ENCODE measurements around the gene NATD1.
A peak's percentile ranks its signal among the peaks of the same experiment; 100 is the strongest.
"Not testable (repeated sequence)": the region's sequence is repeated elsewhere in the genome, so short reads cannot be mapped to it uniquely, and the experiment has no call there.

Gene NATD1

DNA sequence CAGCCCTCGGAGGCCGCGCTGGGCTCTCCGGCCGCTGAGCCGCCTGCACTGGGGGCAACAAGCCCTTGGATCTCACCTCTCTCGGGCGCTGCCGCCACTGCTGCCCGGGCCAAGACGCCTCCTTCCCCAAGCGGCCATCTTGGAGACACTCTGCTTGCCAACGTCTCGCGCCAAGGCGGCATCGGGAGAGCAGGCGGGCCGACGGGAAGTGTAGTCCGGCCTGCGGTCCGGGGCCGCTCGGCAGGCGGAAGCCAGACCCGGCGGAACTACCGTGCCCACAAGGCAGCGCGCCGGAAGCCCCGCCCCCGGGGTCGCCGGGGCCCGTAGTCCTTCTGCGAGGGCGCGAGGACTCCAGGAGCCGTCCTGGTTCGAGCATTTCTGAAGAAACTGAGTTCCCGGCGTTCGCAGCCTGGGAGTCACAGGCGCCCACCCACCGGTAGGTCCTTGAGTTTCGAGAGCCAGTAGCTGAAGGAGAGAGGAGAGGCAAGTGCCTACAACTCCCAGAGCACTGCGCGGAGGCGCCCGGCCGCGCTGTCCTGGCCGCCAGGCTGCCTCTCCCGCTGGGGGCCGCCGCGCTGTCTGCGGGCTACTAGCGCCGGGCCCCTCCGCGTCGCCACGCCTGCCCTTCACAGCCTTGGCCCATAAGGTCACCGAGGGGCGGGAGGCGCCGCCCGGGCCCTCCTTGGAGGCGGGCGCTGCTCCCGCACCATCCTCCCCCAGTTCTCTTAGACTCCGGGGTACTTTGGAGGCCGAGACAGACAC, 39.0 kb downstream of the NATD1 start, which contains the start of gene TMEM11:
Gene TMEM11 (minus strand): TSS at position 147 of the 762 bp plus-strand sequence. CDS start 9 bp downstream, at position 138.
- peak; percentile 87 for DNase-seq

DNA sequence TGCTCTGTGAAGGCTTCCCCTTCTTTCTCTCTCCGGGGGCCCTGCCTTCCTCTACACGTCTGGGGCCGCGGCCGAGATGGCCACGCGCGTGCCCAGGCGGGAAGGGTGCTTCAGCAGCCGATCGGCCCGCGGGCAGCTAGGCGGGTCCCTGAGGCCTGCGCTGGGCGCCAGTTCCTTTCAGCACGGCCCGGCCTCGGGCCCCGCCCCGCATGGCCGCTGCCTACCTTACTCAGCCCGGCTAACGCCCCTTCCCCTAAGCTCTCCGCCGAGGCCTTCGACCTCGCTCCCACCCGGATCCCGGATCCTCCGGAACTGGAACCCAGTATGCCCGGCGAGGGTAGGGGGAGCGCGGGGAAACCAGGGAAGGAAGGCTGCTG, 39.6 kb downstream of the NATD1 start:
- no peak for DNase-seq

GRCh38 chr17:21212826-21213637, 40.2 kb downstream of the NATD1 start:
- no peak for DNase-seq

DNA sequence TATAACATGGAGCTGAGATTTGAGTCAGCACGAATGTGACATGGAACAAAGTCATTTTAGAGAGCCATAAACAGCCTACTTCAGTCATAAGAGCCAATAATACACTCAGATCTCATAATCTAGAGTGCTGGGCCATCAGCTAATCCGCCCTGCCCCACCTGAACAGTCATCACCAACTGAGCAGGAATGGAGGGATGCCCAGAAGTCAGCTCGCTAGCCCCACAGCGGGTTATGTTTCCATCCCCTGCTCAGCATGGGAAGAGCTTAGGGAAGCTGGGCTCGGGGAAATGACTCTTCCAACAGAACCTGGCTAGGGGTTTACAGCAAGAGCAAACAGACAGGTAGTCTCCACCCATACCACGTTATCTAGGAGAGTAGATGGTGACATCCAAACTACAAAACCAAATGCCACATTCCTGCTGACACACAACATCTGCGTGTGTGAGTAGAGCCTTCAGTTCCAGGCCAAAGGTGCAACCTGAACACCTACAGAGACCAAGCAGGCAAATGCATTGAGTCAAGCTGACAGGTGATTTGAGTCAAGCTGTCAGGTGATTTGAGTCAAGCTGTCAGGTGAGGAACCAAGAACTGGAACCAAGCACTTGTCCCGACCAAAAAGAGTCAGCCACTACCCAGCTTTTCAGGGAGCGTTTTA, 41.3 kb downstream of the NATD1 start:
- no peak for DNase-seq

DNA sequence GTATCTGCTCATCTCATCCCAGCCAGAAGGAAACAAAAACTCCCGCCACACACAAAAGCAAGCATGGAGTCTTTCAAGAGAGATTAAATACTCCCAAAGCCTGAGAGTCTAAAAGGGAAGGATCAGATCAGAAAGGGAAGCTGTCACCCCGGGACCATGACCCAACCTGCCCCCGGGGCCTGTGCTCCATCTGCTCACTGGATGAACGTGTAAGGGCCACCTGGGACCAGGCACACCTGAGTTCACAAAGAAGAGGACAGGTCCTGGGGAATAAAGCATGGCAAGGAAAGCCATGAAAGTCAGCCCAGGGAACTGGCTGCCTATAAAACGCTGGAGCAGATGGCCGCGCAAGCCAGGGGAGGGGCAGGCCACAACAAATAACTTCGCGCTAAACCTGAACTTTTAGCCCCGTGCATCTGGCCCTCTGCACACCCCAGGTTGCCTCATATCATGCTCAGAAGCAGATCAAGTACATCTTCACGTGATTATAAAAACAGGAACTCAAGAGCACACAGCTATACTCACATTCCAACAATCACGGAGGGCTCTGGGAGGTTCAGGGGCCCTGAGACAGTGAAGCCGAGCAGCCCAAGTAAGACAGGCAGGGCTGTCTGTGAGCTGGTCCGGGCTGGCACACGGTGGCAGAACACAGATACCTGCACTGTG, 42.7 kb downstream of the NATD1 start:
- DNase-seq: no peak

GRCh38 chr17:21209511-21210175, 43.6 kb downstream of the NATD1 start:
- DNase-seq: no peak

- DNase-seq: no peak
Measured at GRCh38 chr17:21208352-21208751, 44.9 kb downstream of the NATD1 start.

GRCh38 chr17:21204935-21205334, 48.3 kb downstream of the NATD1 start:
- no peak for DNase-seq

DNA sequence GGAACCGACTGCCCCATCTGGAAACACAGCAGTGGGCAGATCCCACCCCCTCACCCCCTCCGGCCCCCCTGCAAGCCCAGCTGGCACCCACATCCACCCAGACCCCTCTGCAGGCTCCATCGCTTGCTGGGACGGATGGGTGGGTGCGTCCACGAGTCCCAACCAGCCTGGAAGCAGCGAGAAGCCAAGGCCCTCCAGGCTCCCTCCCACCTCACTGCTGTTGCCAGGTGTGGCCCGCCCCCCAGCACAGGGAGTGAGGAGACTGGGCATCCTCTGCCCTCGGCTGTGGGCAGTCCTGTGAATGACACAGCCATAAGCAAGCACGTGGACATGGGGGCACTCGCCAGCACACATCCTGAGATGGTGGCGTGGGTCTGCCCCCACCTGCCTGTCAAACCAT, 50.7 kb downstream of the NATD1 start:
- no peak for DNase-seq

GRCh38 chr17:21201874-21202273, 51.3 kb downstream of the NATD1 start:
- DNase-seq: no peak

DNA sequence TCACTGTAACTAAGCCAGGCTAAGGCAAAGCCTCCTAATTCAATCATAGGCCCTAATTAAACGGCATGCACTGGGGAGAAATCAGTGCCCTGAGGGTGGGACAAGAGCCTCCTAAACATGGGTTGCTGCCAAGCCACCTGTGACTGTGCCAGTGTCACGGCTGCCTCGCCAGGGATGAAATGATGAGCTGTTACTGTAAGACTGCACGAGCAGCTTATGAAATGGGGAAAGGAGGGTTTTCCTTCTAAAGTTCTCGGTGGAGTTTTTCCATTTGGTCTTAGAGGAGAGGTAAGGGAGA, 52.0 kb downstream of the NATD1 start:
- DNase-seq: no peak

GRCh38 chr17:21200590-21201297, 52.5 kb downstream of the NATD1 start:
- no peak for DNase-seq

- no peak for DNase-seq
Measured at GRCh38 chr17:21199856-21200255, 53.4 kb downstream of the NATD1 start.

GRCh38 chr17:21199311-21199710, 53.9 kb downstream of the NATD1 start:
- no peak for DNase-seq

- no peak for DNase-seq
Measured at GRCh38 chr17:21198411-21198810, 54.8 kb downstream of the NATD1 start.

DNA sequence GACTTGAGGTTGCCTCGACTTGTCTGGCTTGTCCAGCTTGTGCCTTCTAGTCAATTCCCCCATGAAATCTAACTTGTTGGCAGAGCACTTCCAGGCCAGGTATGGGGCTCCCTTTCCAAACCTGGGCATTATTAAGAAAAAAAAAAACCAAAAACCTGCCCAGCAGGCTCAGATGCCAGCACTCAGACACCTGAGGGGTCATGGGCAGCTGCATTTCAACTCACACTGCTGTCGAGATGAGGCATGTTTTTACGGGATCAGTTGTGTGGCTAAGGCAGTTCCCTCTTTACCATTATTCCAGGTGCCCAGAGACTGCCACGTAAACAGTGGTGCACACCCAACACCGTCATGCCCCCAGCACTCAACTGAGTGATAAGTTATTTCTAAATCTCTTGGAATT, 57.1 kb downstream of the NATD1 start:
- DNase-seq: no peak

DNA sequence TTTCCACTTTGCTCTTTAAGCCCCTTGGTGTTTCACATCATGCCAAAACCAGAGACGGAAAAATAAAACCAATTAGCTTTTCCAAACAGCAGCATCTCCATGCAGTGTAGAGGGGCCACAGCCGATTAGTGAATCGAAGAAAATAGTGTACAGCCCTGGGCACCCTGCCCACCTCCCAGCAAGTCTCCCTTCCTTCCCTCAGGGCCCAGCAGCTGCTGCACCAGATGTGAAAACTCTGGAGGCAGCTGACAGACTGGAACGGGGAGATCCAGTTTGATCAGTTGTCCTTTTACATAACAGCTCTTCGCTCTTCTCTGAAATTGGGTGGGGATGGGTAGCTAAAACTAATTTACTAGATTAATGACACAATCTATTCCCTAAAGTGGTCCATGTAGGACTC, 58.5 kb downstream of the NATD1 start:
- no peak for DNase-seq

GRCh38 chr17:21194226-21194625, 59.0 kb downstream of the NATD1 start:
- DNase-seq: no peak

DNA sequence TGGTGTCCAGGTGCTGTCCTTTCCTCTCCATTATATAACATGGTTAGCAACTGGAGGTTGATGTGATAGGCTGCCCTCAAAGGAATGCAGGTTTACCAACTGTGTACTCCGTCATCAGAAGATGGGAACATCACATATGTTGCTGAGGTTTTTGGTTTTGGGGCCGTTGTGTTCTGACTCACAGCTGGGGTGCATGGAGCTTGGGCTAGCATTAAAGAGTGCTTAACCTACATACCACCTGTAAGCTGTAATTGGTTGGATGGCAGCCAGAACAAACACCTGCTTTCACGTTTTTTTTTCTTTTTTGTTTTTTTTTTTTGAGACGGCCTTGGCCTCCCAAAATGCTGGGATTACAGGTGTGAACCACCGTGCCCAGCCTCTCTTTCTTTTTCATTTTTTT, 60.2 kb downstream of the NATD1 start:
- DNase-seq: no peak

- DNase-seq: not testable (repeated sequence)
Measured at GRCh38 chr17:21192414-21192813, 60.8 kb downstream of the NATD1 start.

- DNase-seq: no peak
Measured at GRCh38 chr17:21191698-21192097, 61.5 kb downstream of the NATD1 start.

DNA sequence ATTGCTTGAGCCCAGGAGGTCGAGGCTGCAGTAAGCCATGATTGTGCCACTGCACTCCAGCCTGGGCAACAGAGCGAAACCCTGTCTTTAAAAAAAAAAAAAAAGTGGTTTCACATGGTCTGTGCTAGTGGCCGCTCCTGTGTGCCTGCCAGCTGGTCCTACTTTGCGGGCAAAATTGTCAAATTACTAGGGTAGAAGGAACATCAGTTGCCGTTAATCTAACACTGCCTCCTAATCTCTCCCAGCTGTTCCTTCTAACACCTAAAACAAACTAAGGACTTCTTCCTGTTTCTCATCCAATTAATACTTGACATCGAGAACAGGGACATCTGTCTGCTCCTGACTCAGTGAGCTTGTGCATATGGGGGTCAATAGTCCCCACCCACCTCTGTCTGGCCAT, 63.1 kb downstream of the NATD1 start:
- DNase-seq: no peak
